Coronary artery (tissue), 2 donors: Measurements from ENCODE around the gene HEBP1.
A peak's percentile ranks its signal among the peaks of the same experiment; 100 is the strongest.

Experiments used
- DNase-seq: peaks from one replicate; pipeline ENCODE4 v3.0.0-alpha.2; 2017; ENCODE audit warnings: low spot score
- H3K27ac ChIP-seq, 2 donors: fragments of 200-600 bp; sonication (generic); one replicate each; pipeline ENCODE4 v1.5.1; 2016 to 2019
- H3K4me3 ChIP-seq: fragments of 200-600 bp; sonication (generic); 2 replicates; pipeline ENCODE4 v1.5.1; 2016; ENCODE audit warnings: mild to moderate bottlenecking, moderate library complexity
- CTCF ChIP-seq: fragments of 200-600 bp; sonication (generic); IDR thresholded peaks from one replicate; pipeline ENCODE4 v1.5.1; 2019; ENCODE audit warnings: antibody characterized with exemption

Gene HEBP1

DNA sequence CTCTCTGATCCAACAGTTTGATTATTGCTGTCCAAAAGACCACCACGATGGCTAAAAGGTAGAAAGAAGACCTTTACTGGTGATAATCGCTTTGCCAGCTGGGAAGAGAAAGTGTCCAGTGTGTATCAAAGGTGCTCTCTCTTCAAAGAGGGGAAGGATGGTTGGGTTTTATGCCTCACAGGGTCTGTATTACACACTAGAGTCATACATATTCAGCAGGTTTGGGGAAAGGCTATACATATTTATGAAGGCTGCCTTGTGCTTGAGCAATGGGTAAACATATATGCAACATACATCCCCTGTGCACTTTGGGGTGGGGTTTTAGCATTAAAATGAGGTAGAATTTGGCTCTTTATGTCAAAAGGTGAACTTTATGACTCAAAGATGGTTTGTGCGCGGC lies 66.3 kb downstream of the HEBP1 start:
- Histone ChIP-seq H3K27ac (no peak overlapping the region), H3K4me3 (no peak overlapping the region)
- TF ChIP-seq CTCF: no peak
- no peak for DNase-seq

GRCh38 chr12:12930633-12931219 lies 69.3 kb downstream of the HEBP1 start:
- Histone ChIP-seq H3K4me3 (no peak overlapping the region), H3K27ac (no peak overlapping the region)
- no peak for DNase-seq
- no peak for TF ChIP-seq CTCF

GRCh38 chr12:12929696-12930095 lies 70.4 kb downstream of the HEBP1 start:
- Histone ChIP-seq H3K27ac (no peak overlapping the region), H3K4me3 (no peak overlapping the region)
- peak; percentile 41 for DNase-seq
- TF ChIP-seq CTCF: no peak

- Histone ChIP-seq H3K4me3 (peak overlapping the region; percentile 46), H3K27ac (peak overlapping the region in 1 of 2 donors; percentile 22)
- DNase-seq: peak; percentile 78
- TF ChIP-seq CTCF: no peak
Measured at GRCh38 chr12:12927211-12928079, 72.6 kb downstream of the HEBP1 start.

DNA sequence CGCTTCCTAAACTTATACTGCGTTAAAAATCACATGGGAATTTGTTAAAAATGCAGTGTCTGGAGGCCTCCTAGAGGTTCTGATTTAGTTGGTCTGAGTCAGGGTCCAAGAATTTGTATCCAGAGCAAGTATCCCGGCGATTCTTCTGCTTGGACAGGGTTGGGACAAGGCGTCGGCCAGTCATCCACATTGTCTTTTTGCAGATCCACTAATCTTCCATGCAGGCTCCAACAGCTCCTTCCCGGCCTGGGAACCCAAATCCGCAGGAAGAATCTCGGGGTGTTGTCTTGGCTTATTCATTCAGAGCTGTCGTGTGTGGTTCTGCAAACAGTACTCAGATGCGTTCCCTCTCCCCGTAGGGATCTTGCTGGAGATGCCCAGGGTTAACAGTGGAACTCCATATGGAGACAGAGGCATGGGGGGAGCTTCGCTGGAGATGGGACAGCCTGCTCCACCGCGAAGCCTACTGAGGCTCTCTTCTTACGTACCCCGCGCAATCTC lies 73.4 kb downstream of the HEBP1 start:
- Histone ChIP-seq H3K4me3 (no peak overlapping the region), H3K27ac (peak overlapping the region in 1 of 2 donors; percentile 23)
- TF ChIP-seq CTCF: no peak
- DNase-seq: peak; percentile 65

DNA sequence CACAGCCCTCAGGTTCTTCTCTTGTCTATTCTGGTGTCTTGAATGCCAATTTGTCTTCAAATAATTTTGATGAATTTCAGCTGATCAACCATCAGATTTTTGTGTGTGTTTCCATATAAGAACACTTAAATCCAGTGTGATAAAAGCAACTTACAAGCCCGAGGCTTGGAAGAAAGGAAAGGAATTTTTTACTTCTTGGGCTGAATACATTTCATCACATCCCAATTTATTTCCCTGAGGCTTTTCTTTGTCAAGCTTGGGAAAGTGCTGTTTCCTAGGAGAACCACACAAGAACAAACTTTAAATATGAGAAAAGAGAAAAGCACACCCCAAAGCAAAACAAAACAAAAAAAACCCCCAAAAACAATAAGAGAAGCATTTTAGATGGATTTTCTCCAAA lies 74.7 kb downstream of the HEBP1 start:
- H3K27ac ChIP-seq: peak overlapping the region in 1 of 2 donors; percentile 35
- DNase-seq: no peak
- TF ChIP-seq CTCF: no peak

More for the DNA sequence above, 74.7 kb downstream of the HEBP1 start:
- H3K4me3 ChIP-seq: no peak overlapping the region
